PC-3 (cell line): ENCODE data around the gene HMGCS2.

Experiments
- EZH2 ChIP-seq: fragments of 300-600 bp; sonication (generic); IDR thresholded peaks from one replicate; pipeline ENCODE4 v1.6.1; 2017; ENCODE audit warnings: antibody characterized with exemption, mild to moderate bottlenecking, low read length; ENCODE audit not compliant: unreplicated experiment
- EZH2phosphoT487 ChIP-seq: fragments of 300-600 bp; sonication (generic); IDR thresholded peaks from 2 replicates; pipeline ENCODE4 v1.6.1; 2018; ENCODE audit warnings: mild to moderate bottlenecking, antibody characterized with exemption, low read length, borderline replicate concordance
- TF ChIP-seq, protein P1 (sequence below): fragments of 300-600 bp; sonication (generic); conservative IDR thresholded peaks from 2 replicates; pipeline ENCODE4 v1.5.1; 2017; ENCODE audit warnings: antibody characterized with exemption, low read depth, mild to moderate bottlenecking, low read length

- TF ChIP-seq, protein P1, sequence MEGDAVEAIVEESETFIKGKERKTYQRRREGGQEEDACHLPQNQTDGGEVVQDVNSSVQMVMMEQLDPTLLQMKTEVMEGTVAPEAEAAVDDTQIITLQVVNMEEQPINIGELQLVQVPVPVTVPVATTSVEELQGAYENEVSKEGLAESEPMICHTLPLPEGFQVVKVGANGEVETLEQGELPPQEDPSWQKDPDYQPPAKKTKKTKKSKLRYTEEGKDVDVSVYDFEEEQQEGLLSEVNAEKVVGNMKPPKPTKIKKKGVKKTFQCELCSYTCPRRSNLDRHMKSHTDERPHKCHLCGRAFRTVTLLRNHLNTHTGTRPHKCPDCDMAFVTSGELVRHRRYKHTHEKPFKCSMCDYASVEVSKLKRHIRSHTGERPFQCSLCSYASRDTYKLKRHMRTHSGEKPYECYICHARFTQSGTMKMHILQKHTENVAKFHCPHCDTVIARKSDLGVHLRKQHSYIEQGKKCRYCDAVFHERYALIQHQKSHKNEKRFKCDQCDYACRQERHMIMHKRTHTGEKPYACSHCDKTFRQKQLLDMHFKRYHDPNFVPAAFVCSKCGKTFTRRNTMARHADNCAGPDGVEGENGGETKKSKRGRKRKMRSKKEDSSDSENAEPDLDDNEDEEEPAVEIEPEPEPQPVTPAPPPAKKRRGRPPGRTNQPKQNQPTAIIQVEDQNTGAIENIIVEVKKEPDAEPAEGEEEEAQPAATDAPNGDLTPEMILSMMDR: no peak
- TF ChIP-seq EZH2phosphoT487 (no peak), EZH2 (no peak)
These were observed 3.1 kb upstream of the HMGCS2 start for GRCh38 chr1:119771770-119772169.
